Measurements from ENCODE around the gene SPAG4.

- TF ChIP-seq, protein P1, sequence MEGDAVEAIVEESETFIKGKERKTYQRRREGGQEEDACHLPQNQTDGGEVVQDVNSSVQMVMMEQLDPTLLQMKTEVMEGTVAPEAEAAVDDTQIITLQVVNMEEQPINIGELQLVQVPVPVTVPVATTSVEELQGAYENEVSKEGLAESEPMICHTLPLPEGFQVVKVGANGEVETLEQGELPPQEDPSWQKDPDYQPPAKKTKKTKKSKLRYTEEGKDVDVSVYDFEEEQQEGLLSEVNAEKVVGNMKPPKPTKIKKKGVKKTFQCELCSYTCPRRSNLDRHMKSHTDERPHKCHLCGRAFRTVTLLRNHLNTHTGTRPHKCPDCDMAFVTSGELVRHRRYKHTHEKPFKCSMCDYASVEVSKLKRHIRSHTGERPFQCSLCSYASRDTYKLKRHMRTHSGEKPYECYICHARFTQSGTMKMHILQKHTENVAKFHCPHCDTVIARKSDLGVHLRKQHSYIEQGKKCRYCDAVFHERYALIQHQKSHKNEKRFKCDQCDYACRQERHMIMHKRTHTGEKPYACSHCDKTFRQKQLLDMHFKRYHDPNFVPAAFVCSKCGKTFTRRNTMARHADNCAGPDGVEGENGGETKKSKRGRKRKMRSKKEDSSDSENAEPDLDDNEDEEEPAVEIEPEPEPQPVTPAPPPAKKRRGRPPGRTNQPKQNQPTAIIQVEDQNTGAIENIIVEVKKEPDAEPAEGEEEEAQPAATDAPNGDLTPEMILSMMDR (IDR thresholded peaks at IDR 0.05) = no peak
- no peak for TF ChIP-seq EZH2 (IDR thresholded peaks at IDR 0.05; ENCODE audit: borderline replicate concordance, insufficient read depth, low read depth, low read length, poor library complexity, severe bottlenecking)
These were observed 39.7 kb upstream of the SPAG4 start for GRCh38 chr20:35575958-35576357.

Data from B cell (primary cell).